Cardiac muscle cell (in vitro differentiated cells and primary cell): ENCODE data around the gene PSMD2. TPM values are rescaled to one million over a fixed set of nuclear protein-coding genes. Genes with fewer than 3 reads are reported as not detected.

Source experiments
- DNase-seq, 2 donors: peaks; one replicate each; pipeline versions ENCODE4 v3.0.0 to v3.0.0-alpha.2; 2010 to 2017; ENCODE audit warnings: low read depth in 1 of 2, low spot score in 1 of 2
- H3K27ac ChIP-seq: fragments of 200-600 bp; sonication (generic); 2 replicates; pipeline ENCODE4 v1.5.1; 2016
- H3K27me3 ChIP-seq: fragments of 200-600 bp; sonication (generic); 2 replicates; pipeline ENCODE4 v1.6.0; 2016; ENCODE audit warnings: control low read depth
- H3K36me3 ChIP-seq: fragments of 200-600 bp; sonication (generic); 2 replicates; pipeline ENCODE4 v1.5.1; 2016; ENCODE audit warnings: control low read depth
- H3K4me1 ChIP-seq: fragments of 200-600 bp; sonication (generic); 2 replicates; pipeline ENCODE4 v1.8.1; 2017; ENCODE audit warnings: low read depth, mild to moderate bottlenecking, mixed run types
- H3K4me3 ChIP-seq: fragments of 200-600 bp; sonication (generic); 2 replicates; pipeline ENCODE4 v1.5.1; 2016; ENCODE audit warnings: mild to moderate bottlenecking
- H3K9me3 ChIP-seq: fragments of 200-600 bp; sonication (generic); 2 replicates; pipeline ENCODE4 v1.5.1; 2017; ENCODE audit warnings: low read depth, mild to moderate bottlenecking, control low read depth
- polyA plus RNA-seq: library from polyadenylated mRNA; unstranded; fragments of >200 nt; fragmentation: Nextera tagmentation; extraction: Ambion mirVana; gene quantifications from 2 replicates; pipeline ENCODE4 v1.2.1, GENCODE V29; 2016
- total RNA-seq: library from RNA; depleted of rRNA; stranded (reverse); fragments of >200 nt; gene quantifications from 2 replicates; pipeline ENCODE4 v1.2.3, GENCODE V29; 2016
- TF ChIP-seq, protein P1 (sequence below): IDR thresholded peaks from 2 replicates; pipeline ENCODE4 v1.5.1; 2012; ENCODE audit warnings: low read depth, mild to moderate bottlenecking, low read length

Gene PSMD2
- total and polyA plus RNA-seq, 2 experiments from 2014 or later: 314 to 464 TPM

DNA sequence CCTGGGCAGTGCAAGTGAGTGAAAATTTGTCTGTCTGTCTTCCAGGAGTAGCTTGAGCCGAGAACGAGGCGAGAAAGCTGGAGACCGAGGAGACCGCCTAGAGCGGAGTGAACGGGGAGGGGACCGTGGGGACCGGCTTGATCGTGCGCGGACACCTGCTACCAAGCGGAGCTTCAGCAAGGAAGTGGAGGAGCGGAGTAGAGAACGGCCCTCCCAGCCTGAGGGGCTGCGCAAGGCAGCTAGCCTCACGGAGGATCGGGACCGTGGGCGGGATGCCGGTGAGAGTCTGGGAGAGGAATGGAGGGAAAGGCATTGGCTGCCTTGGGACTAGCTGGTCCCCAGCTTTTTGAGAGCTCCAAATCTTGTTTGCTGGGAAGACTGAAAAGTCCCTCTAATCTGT lies 28.1 kb downstream of the PSMD2 start:
- TF ChIP-seq, protein P1, sequence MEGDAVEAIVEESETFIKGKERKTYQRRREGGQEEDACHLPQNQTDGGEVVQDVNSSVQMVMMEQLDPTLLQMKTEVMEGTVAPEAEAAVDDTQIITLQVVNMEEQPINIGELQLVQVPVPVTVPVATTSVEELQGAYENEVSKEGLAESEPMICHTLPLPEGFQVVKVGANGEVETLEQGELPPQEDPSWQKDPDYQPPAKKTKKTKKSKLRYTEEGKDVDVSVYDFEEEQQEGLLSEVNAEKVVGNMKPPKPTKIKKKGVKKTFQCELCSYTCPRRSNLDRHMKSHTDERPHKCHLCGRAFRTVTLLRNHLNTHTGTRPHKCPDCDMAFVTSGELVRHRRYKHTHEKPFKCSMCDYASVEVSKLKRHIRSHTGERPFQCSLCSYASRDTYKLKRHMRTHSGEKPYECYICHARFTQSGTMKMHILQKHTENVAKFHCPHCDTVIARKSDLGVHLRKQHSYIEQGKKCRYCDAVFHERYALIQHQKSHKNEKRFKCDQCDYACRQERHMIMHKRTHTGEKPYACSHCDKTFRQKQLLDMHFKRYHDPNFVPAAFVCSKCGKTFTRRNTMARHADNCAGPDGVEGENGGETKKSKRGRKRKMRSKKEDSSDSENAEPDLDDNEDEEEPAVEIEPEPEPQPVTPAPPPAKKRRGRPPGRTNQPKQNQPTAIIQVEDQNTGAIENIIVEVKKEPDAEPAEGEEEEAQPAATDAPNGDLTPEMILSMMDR: no peak
- H3K36me3 ChIP-seq: peaks cover 96% of the 10 kb centered on the region
- H3K9me3 ChIP-seq: no peaks in the 10 kb centered on the region
- H3K4me3 ChIP-seq: no peak overlapping the region
- no peak overlapping the region for H3K27ac ChIP-seq
- no peaks in the 10 kb centered on the region for H3K4me1 ChIP-seq
- no peaks in the 10 kb centered on the region for H3K27me3 ChIP-seq
- no peak for DNase-seq

DNA sequence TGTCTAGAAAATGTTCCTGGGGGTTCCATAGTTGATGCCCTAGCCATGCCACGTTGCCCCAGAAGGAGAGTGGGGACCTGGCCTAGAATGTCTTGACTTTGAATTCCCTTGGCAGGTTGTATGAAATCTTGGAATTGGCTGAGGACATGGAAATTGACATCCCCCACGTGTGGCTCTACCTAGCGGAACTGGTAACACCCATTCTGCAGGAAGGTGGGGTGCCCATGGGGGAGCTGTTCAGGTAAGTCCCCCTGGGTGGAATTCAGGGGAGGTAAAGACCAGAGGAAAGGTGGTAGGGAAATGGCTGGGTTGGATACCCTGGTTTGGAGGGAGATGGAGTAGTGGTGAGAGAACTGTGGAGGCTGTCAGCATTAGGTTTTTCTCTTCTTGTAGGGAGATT lies 29.5 kb downstream of the PSMD2 start:
- TF ChIP-seq, protein P1: no peak
- H3K4me3 ChIP-seq: no peak overlapping the region
- DNase-seq: no peak
- no peaks in the 10 kb centered on the region for H3K4me1 ChIP-seq
- H3K9me3 ChIP-seq: no peaks in the 10 kb centered on the region
- peaks cover 92% of the 10 kb centered on the region for H3K36me3 ChIP-seq
- H3K27ac ChIP-seq: no peak overlapping the region
- H3K27me3 ChIP-seq: no peaks in the 10 kb centered on the region

DNA sequence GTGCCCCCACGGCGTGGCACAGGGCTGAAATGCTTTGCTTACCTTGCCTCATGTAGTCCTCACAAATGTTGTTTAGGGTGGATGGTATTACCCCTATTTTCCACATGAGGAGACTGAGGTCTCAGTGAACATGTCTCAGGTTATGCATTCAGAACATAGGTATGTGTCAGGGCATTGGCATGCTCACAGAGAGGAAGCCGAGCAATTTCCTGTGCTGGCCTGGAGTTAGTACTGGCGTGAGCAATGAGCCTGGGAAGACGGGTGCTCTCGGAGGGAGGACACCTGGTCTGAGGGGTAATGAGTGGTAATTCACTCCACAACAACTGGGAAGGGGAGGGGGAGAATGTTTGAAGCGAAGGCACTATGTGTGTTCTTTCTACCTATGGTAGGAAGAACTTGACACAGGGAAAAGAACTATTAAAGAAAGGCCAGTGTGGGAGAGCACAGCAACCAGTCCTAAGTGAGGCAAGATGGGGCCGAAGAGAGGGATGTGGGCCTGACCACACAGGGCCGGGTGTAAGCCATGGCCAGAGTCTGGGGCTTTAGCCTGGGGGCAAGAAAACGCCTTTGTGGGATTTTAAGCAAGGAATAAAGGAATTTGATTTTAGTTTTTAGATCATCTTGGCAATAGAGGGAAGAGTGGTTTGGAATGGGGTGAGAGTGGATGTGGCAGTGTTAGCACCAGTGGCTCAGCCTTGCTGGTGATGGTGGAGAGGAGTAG lies 33.5 kb downstream of the PSMD2 start:
- Histone ChIP-seq H3K36me3 (peaks cover 65% of the 10 kb centered on the region), H3K4me1 (no peaks in the 10 kb centered on the region), H3K4me3 (no peak overlapping the region), H3K27ac (peak overlapping the region; percentile 50), H3K27me3 (no peaks in the 10 kb centered on the region), H3K9me3 (no peaks in the 10 kb centered on the region)
- peak in 1 of 2 donors; percentile 87 for DNase-seq
- TF ChIP-seq, protein P1: no peak

DNA sequence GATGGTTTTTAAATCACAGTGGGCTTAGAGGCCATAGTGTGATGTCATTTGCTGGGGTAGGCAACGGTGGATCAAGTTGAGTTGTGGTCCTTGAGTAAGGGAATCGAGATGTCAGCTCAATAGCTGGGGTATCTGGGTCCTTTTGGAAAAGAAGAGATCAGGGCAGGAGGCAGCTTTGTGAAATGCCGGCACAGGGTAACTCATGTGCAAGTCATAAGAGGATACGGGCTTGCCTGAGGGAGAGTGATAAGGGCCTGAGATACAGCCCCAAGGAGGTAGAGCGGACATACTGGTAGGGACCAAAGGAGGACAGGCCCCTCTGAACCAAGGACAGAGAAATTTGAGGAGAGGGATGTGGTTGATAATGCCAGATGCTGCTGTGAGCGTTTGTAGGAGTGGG lies 34.1 kb downstream of the PSMD2 start:
- TF ChIP-seq, protein P1: no peak
- Histone ChIP-seq H3K27me3 (no peaks in the 10 kb centered on the region), H3K27ac (peak overlapping the region; percentile 12), H3K9me3 (no peaks in the 10 kb centered on the region), H3K36me3 (peaks cover 58% of the 10 kb centered on the region), H3K4me3 (no peak overlapping the region), H3K4me1 (no peaks in the 10 kb centered on the region)
- no peak for DNase-seq

DNA sequence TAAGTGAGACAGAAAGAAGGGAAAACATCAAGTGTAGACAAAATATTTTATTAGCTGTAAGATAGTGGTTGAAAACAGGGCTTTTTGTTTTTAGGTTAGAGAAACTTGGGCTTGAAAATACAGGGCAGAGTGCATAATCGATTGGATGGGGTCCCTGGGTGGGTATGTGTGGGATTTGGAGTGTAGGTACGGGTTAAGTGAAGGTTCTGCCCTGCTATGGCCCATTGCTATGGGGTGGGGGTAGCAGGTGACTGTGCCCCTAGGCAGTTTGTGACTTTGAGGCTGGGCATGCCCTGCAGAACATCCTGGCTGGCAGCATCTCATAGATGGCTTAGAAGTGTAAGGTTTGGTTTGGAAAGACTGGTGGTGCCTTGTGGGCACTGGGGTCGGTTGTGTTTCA lies 34.7 kb downstream of the PSMD2 start:
- Histone ChIP-seq H3K36me3 (peaks cover 53% of the 10 kb centered on the region), H3K9me3 (no peaks in the 10 kb centered on the region), H3K27ac (peak overlapping the region; percentile 12)

More for the DNA sequence above, 34.7 kb downstream of the PSMD2 start:
- Histone ChIP-seq H3K4me1 (peaks cover under 1% of the 10 kb centered on the region), H3K4me3 (no peak overlapping the region), H3K27me3 (no peaks in the 10 kb centered on the region)
- TF ChIP-seq, protein P1: no peak
- no peak for DNase-seq
